ENCODE results near the gene AJUBA.
"Not testable (repeated sequence)": the region's sequence is repeated elsewhere in the genome, so short reads cannot be mapped to it uniquely, and the experiment has no call there.

AJUBA gene

DNA sequence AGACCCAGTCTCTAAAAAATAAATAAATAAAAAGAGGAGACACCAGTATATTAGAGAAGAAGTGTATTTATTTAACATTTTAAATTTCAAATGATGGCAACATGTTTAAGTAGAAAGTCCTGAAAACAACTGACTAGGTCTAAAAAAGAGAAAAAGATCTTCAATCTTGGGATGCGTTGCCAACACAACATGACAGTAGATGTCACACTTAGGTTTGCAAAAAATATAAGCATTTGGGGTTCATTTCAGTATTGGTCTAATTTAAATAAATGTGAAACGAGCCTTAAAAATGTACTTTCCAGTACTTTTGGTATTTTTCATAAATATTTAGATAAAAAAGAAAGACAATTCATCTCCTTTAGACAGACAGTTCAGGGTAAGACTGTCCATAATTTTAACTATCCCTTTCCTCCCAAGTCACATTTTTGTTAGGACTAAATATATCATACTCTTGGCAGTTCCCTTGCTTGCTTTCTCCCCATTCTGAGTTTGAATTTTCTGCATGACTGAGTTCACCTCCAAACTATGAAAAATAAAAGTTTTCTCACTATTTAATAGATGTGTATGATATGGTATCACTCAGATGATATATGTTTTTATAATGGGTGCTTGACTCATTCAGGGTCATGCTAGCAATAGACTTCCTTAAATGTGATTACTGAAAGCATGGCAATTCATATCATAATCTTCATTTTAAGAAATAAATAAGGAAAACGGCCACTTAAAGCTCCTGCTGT, 23.3 kb upstream of the AJUBA start:
- H3K4me1 ChIP-seq (ENCODE audit: control insufficient read depth, insufficient read depth, low read length) = peaks cover 16% of the 10 kb centered on the region
- H3K27ac ChIP-seq (ENCODE audit: low read depth, low read length) = no peak overlapping the region
- H3K4me3 ChIP-seq (ENCODE audit: low read depth, low read length) = peak overlapping the region; percentile 78
- H3K27me3 ChIP-seq (ENCODE audit: control insufficient read depth, insufficient read depth, low read length) = no peaks in the 10 kb centered on the region
- no peaks in the 10 kb centered on the region for H3K9me3 ChIP-seq (ENCODE audit: control insufficient read depth, insufficient read depth, low read length)
- H3K9ac ChIP-seq (ENCODE audit: low read depth, low read length) = no peak overlapping the region
- H3K36me3 ChIP-seq (ENCODE audit: control insufficient read depth, insufficient read depth, low read length) = no peaks in the 10 kb centered on the region

DNA sequence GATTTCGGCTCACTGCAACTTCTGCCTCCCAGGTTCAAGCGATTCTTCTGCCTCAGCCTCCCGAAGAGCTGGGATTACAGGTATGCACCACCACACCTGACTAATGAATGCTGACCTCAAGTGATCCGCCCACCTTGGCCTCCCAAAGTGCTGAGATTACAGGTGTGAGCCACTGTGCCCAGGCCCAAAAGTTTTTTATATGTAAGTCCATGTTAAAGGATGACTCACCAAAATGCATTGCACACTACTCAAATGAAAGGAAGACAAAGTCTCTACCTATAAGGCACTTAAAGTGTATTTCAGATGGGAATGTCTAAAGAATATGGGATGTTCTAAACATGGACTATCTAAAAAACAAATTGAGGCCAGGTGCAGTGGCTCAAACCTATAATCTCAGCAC, 21.9 kb upstream of the AJUBA start:
- peaks cover 13% of the 10 kb centered on the region for H3K4me1 ChIP-seq (ENCODE audit: control insufficient read depth, insufficient read depth, low read length)
- not testable (repeated sequence) for H3K4me3 ChIP-seq (ENCODE audit: low read depth, low read length); H3K9me3 ChIP-seq (ENCODE audit: control insufficient read depth, insufficient read depth, low read length); H3K9ac ChIP-seq (ENCODE audit: low read depth, low read length); H3K36me3 ChIP-seq (ENCODE audit: control insufficient read depth, insufficient read depth, low read length); H3K27ac ChIP-seq (ENCODE audit: low read depth, low read length); H3K27me3 ChIP-seq (ENCODE audit: control insufficient read depth, insufficient read depth, low read length)

DNA sequence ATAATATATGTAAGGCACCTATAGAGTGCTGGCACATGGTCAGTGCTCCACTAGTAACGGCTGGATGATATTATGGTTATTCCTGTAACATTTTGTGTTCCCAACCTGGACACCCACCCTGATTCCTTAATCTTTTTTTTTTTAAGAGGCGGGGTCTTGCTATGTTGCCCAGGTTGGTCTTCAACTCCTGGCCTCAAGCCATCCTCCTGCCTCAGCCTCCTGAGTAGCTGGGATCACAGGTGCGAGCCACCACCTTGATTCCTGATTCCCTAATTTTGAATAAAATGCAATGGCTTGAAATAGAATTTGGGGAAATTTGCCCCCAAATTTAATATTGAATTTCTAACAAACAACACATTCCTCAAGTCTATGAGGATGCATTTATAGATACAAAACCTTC, 20.2 kb upstream of the AJUBA start:
- Histone ChIP-seq H3K27me3 (ENCODE audit: control insufficient read depth, insufficient read depth, low read length) (no peaks in the 10 kb centered on the region), H3K36me3 (ENCODE audit: control insufficient read depth, insufficient read depth, low read length) (no peaks in the 10 kb centered on the region), H3K27ac (ENCODE audit: low read depth, low read length) (no peak overlapping the region), H3K4me3 (ENCODE audit: low read depth, low read length) (no peak overlapping the region), H3K9me3 (ENCODE audit: control insufficient read depth, insufficient read depth, low read length) (no peaks in the 10 kb centered on the region), H3K9ac (ENCODE audit: low read depth, low read length) (no peak overlapping the region), H3K4me1 (ENCODE audit: control insufficient read depth, insufficient read depth, low read length) (peaks cover 12% of the 10 kb centered on the region)

DNA sequence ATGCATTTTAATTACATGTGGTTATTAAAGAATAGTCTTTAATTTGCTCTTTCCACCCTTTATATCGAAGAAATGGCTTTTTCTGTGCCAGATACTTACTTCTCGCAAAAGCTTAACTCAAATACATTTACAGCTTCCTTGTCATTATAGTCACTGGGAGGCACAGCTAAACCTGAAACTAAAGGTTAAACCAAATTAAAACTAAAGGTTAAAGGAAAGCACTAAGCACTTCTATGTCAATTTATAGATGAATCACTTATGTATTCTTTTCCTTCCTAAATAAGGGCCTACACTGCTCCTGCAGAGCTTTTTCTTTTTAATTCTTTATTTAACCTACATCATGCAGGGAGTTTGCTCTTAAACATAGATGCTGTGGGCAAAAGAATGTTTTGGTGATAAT, 18.5 kb upstream of the AJUBA start:
- H3K27me3 ChIP-seq (ENCODE audit: control insufficient read depth, insufficient read depth, low read length) = no peaks in the 10 kb centered on the region
- no peaks in the 10 kb centered on the region for H3K36me3 ChIP-seq (ENCODE audit: control insufficient read depth, insufficient read depth, low read length)
- H3K9ac ChIP-seq (ENCODE audit: low read depth, low read length) = no peak overlapping the region
- H3K4me3 ChIP-seq (ENCODE audit: low read depth, low read length) = no peak overlapping the region
- 0 out of 2 replicates have a peak, but pooled peaks cover 2% of the 10 kb centered on the region for H3K4me1 ChIP-seq (ENCODE audit: control insufficient read depth, insufficient read depth, low read length)
- no peak overlapping the region for H3K27ac ChIP-seq (ENCODE audit: low read depth, low read length)
- H3K9me3 ChIP-seq (ENCODE audit: control insufficient read depth, insufficient read depth, low read length) = no peaks in the 10 kb centered on the region

DNA sequence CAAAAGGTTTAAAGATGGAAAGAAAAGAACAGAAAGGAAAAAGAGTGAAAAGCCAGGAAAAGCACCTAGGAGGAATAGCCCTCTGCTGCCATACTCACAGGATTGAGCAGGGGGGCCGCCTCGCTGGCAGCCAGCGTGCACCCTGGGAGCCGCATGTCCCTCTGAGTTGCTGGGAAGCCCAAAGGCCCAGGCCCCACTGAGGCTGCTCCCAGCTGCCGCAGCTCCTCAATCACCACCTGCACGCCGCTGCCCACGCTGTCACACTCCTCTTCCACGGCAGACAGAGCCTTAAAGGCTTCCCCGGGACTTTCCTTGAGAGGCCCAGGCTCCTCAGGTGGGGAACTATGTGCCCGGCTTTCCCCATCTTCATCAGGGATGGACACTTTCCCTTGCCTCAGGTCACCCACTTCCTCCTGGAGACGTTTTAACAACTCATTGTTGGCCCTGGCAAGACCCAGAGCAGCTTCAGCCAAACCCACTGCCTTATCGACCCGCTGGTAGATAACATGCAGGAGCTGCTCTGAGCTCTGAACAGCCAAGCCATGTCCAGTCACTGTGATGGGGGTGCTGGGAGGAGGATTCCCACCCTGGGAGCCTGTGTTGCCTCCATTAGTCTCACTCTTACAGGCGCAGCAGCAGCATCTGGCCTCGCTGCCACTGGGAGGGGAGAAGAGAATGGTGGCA, 16.1 kb upstream of the AJUBA start:
- no peak overlapping the region for H3K4me3 ChIP-seq (ENCODE audit: low read depth, low read length)
- H3K36me3 ChIP-seq (ENCODE audit: control insufficient read depth, insufficient read depth, low read length) = no peaks in the 10 kb centered on the region
- H3K9me3 ChIP-seq (ENCODE audit: control insufficient read depth, insufficient read depth, low read length) = no peaks in the 10 kb centered on the region
- no peak overlapping the region for H3K27ac ChIP-seq (ENCODE audit: low read depth, low read length)
- no peaks in the 10 kb centered on the region for H3K27me3 ChIP-seq (ENCODE audit: control insufficient read depth, insufficient read depth, low read length)
- H3K9ac ChIP-seq (ENCODE audit: low read depth, low read length) = no peak overlapping the region
- H3K4me1 ChIP-seq (ENCODE audit: control insufficient read depth, insufficient read depth, low read length) = no peaks in the 10 kb centered on the region

DNA sequence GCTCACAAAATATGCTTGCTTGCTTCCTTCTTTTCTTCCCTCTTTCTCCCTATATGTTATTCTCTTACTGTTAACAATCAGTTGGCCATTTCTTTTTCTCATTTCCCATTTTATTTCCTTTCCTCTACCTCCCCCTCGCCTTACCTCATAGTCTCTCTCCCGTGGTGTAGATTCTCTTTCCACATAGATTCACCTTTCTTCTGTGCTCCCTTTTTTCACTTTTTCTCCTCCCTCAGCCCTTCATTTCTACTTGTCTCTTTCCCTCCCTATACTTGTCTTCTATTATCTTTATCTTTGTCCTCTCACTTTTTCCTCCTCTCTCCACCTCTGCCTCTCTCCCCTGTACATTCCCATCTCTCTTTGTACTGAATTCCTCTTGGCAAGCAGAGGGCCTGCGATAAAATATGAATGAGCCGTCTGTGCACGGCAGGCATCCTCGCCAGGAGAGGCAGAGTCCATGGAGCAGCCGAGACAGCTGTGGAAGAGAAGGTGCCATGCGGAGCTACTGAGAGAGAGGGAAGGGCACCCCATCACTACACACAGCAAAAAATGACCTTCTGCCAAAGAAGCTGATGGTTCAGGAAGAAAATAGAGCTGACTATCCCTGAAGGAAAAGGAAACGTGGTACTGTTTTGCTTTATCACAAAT, 15.4 kb upstream of the AJUBA start:
- Histone ChIP-seq H3K9ac (ENCODE audit: low read depth, low read length) (no peak overlapping the region), H3K27ac (ENCODE audit: low read depth, low read length) (no peak overlapping the region)

DNA sequence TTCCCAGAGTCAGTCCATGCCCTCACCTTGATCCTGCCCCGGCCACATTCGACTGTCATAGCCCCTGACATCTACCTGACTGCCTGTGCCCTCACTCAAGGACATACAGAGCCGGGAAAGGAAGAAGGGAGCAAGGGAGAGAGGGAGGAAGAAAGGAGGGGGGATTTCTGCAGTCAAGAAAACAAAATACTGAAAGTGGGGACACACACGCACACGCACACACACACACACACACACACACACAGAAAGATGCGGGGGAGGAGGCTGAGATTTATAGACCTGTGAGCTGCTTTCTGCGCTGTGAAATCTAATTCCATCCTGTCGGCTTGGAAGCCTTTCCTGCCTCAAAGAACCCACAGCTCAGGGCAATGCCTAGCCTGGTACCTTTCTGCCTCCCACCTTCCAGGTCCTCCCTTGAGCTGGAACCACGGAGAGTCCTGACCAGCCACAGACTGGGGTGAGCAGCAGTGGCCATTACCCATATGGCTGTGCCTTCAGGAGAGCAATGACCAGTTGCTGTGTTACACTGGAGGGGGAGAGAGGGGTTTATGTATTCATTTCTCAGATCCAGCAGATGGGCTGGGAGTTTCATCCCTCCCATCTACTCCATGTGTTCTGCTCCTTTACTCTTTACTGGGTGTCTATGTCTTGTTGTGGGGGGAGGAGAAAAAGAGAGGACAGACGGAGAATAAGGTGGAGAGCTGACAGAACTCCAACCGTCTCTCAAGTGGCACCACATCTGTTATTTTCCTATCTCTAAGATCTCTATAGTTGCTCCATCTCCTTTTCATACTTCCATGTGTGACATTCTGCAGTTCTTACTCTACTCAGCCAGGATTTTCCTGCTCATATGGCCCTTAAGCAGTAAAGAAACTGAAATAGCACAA, 14.7 kb upstream of the AJUBA start:
- H3K27ac ChIP-seq (ENCODE audit: low read depth, low read length) = no peak overlapping the region
- H3K4me1 ChIP-seq (ENCODE audit: control insufficient read depth, insufficient read depth, low read length) = no peaks in the 10 kb centered on the region
- no peaks in the 10 kb centered on the region for H3K36me3 ChIP-seq (ENCODE audit: control insufficient read depth, insufficient read depth, low read length)
- H3K27me3 ChIP-seq (ENCODE audit: control insufficient read depth, insufficient read depth, low read length) = no peaks in the 10 kb centered on the region
- H3K9ac ChIP-seq (ENCODE audit: low read depth, low read length) = no peak overlapping the region
- H3K9me3 ChIP-seq (ENCODE audit: control insufficient read depth, insufficient read depth, low read length) = no peaks in the 10 kb centered on the region
- H3K4me3 ChIP-seq (ENCODE audit: low read depth, low read length) = no peak overlapping the region

More for the DNA sequence above, 15.4 kb upstream of the AJUBA start:
- Histone ChIP-seq H3K4me1 (ENCODE audit: control insufficient read depth, insufficient read depth, low read length) (no peaks in the 10 kb centered on the region), H3K27me3 (ENCODE audit: control insufficient read depth, insufficient read depth, low read length) (no peaks in the 10 kb centered on the region), H3K9me3 (ENCODE audit: control insufficient read depth, insufficient read depth, low read length) (no peaks in the 10 kb centered on the region), H3K4me3 (ENCODE audit: low read depth, low read length) (no peak overlapping the region), H3K36me3 (ENCODE audit: control insufficient read depth, insufficient read depth, low read length) (no peaks in the 10 kb centered on the region)

DNA sequence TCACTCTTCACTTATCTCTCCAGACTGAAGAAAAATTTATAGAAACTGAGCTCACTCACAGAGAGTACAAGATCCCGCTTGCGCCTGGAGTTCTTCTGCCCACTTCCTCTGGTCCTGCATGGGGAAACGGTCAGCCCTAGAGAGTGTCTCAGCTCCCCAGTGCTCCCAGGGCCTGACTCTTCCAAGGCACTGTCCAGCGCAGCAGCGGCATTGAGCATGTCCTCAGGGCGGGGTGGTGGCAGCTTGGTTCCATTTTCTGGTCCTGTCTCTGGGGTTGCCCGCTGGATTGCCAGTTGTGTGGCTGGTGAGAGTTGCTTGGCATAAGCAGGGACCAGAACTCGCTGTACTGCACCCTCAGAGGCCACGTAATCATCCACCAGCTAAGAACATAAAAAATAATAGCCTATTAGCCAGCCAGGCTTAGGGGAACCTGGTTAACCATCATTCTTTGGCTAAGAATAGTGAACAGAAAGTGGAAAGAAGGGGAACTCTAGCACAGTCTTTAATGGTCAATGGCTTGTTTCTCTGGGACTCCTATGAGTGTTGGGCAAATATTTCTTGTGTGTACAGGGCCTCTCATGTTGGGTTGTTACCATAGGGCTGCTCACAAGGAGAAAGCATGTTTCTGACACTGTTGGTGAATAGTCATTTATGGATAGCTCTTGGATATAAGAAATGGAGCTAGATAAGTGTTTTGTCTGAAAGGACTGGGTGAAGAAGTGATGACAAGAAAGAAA, 13.7 kb upstream of the AJUBA start:
- no peak overlapping the region for H3K27ac ChIP-seq (ENCODE audit: low read depth, low read length)
- no peaks in the 10 kb centered on the region for H3K36me3 ChIP-seq (ENCODE audit: control insufficient read depth, insufficient read depth, low read length)
- no peaks in the 10 kb centered on the region for H3K9me3 ChIP-seq (ENCODE audit: control insufficient read depth, insufficient read depth, low read length)
- no peaks in the 10 kb centered on the region for H3K4me1 ChIP-seq (ENCODE audit: control insufficient read depth, insufficient read depth, low read length)
- no peak overlapping the region for H3K9ac ChIP-seq (ENCODE audit: low read depth, low read length)
- H3K27me3 ChIP-seq (ENCODE audit: control insufficient read depth, insufficient read depth, low read length) = no peaks in the 10 kb centered on the region
- H3K4me3 ChIP-seq (ENCODE audit: low read depth, low read length) = no peak overlapping the region

DNA sequence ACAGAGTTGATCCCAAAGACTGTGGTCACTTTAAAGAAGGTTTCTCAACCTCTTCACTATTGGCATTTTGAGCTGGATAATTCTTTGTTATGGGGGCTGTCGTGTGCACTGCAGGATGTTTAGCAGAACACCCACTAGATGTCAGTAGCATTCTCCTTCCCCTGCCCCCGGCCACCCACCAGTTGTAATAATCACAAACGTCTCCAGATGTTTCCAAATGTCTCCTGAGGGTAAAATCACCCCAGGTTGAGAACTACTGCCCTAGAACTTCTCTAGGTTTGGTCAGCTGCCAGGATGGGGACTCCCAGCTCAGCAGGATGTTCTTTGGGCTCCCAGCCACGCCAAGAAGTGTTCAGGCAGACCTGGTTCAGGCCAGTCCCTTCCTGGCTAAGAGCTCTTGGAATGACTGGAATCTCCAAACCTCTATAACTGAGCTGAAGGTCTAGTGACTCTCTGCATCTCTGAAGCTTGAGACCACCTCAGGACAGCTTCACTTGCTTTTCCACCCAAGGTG, 12.5 kb upstream of the AJUBA start:
- Histone ChIP-seq H3K27ac (ENCODE audit: low read depth, low read length) (peak overlapping the region; percentile 44), H3K9me3 (ENCODE audit: control insufficient read depth, insufficient read depth, low read length) (no peaks in the 10 kb centered on the region), H3K4me1 (ENCODE audit: control insufficient read depth, insufficient read depth, low read length) (no peaks in the 10 kb centered on the region), H3K36me3 (ENCODE audit: control insufficient read depth, insufficient read depth, low read length) (no peaks in the 10 kb centered on the region), H3K9ac (ENCODE audit: low read depth, low read length) (no peak overlapping the region), H3K4me3 (ENCODE audit: low read depth, low read length) (no peak overlapping the region), H3K27me3 (ENCODE audit: control insufficient read depth, insufficient read depth, low read length) (no peaks in the 10 kb centered on the region)

DNA sequence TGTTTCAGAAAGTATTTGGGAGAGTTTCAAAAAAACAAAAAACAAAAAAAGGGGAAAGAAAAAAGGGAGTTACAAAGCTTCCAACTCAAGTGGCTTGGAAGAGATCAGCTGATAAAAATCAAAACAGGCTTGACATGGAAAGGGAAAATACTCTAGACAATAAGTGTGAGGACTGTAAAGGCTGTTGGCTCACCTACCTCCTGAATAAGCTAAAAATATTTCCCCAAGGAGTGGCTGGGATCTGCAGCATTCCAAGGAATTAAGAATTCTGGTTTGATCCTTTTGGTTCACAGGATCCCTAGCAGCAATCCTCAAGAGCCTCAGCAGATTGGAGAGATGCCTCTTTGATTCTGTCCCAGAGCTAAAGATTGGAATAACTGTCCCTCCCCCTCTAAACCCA, 11.2 kb upstream of the AJUBA start:
- no peaks in the 10 kb centered on the region for H3K9me3 ChIP-seq (ENCODE audit: control insufficient read depth, insufficient read depth, low read length)
- H3K9ac ChIP-seq (ENCODE audit: low read depth, low read length) = no peak overlapping the region
- H3K27ac ChIP-seq (ENCODE audit: low read depth, low read length) = no peak overlapping the region
- no peaks in the 10 kb centered on the region for H3K27me3 ChIP-seq (ENCODE audit: control insufficient read depth, insufficient read depth, low read length)
- H3K4me1 ChIP-seq (ENCODE audit: control insufficient read depth, insufficient read depth, low read length) = no peaks in the 10 kb centered on the region
- H3K36me3 ChIP-seq (ENCODE audit: control insufficient read depth, insufficient read depth, low read length) = no peaks in the 10 kb centered on the region
- no peak overlapping the region for H3K4me3 ChIP-seq (ENCODE audit: low read depth, low read length)
